ENCODE measurements around the gene KCNC3. TPM values are rescaled to one million over a fixed set of nuclear protein-coding genes. Genes with fewer than 3 reads are reported as not detected.

KCNC3 gene
- total and polyA plus RNA-seq, 2 of the 13 experiments (the other 11 are each of a cell fraction or from before 2014, with no cell fraction given), result 0.29 to 1.7 TPM

- TF ChIP-seq GMEB1 (CRISPR knock-in tag; IDR thresholded peaks at IDR 0.05; ENCODE audit: borderline replicate concordance) (no peak), KAT8 (CRISPR knock-in tag; IDR thresholded peaks at IDR 0.05) (no peak), SRY (CRISPR knock-in tag; IDR thresholded peaks at IDR 0.05) (no peak), EED (CRISPR knock-in tag; IDR thresholded peaks at IDR 0.05) (no peak), ZBTB33 (CRISPR knock-in tag; IDR thresholded peaks at IDR 0.05) (no peak), SUZ12 (IDR thresholded peaks at IDR 0.05; ENCODE audit: low read depth, low read length) (no peak), TRIM24 (CRISPR knock-in tag; IDR thresholded peaks at IDR 0.05) (no peak), KDM4B (CRISPR knock-in tag; IDR thresholded peaks at IDR 0.05) (no peak), FOXM1 (CRISPR knock-in tag; IDR thresholded peaks at IDR 0.05) (no peak), ZNF296 (CRISPR knock-in tag; conservative IDR thresholded peaks at IDR 0.05) (no peak), ETS1 (CRISPR knock-in tag; IDR thresholded peaks at IDR 0.05) (no peak), AHR (CRISPR knock-in tag; IDR thresholded peaks at IDR 0.05) (no peak), NR2F6 (IDR thresholded peaks at IDR 0.05) (no peak), NR2F6 (CRISPR knock-in tag; IDR thresholded peaks at IDR 0.05) (no peak), FLYWCH1 (CRISPR knock-in tag; IDR thresholded peaks at IDR 0.05) (no peak), WIZ (CRISPR knock-in tag; IDR thresholded peaks at IDR 0.05) (no peak; the same call in 1 of the 2 replicates), ZNF629 (CRISPR knock-in tag; conservative IDR thresholded peaks at IDR 0.05) (no peak), ZNF678 (CRISPR knock-in tag; IDR thresholded peaks at IDR 0.05) (no peak), ZNF331 (CRISPR knock-in tag; IDR thresholded peaks at IDR 0.05) (peak; percentile 31; the same call in 1 of the 2 replicates), ZNF772 (CRISPR knock-in tag; IDR thresholded peaks at IDR 0.05) (no peak; the same call in 1 of the 2 replicates), ZNF546 (CRISPR knock-in tag; conservative IDR thresholded peaks at IDR 0.05) (no peak), ZNF547 (CRISPR knock-in tag; IDR thresholded peaks at IDR 0.05) (no peak)
- TF ChIP-seq, protein P1, sequence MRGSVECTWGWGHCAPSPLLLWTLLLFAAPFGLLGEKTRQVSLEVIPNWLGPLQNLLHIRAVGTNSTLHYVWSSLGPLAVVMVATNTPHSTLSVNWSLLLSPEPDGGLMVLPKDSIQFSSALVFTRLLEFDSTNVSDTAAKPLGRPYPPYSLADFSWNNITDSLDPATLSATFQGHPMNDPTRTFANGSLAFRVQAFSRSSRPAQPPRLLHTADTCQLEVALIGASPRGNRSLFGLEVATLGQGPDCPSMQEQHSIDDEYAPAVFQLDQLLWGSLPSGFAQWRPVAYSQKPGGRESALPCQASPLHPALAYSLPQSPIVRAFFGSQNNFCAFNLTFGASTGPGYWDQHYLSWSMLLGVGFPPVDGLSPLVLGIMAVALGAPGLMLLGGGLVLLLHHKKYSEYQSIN (CRISPR knock-in tag; IDR thresholded peaks at IDR 0.05; ENCODE audit: borderline replicate concordance), result no peak
- TF ChIP-seq, protein P2, sequence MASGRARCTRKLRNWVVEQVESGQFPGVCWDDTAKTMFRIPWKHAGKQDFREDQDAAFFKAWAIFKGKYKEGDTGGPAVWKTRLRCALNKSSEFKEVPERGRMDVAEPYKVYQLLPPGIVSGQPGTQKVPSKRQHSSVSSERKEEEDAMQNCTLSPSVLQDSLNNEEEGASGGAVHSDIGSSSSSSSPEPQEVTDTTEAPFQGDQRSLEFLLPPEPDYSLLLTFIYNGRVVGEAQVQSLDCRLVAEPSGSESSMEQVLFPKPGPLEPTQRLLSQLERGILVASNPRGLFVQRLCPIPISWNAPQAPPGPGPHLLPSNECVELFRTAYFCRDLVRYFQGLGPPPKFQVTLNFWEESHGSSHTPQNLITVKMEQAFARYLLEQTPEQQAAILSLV (CRISPR knock-in tag; IDR thresholded peaks at IDR 0.05; ENCODE audit: borderline replicate concordance), result 0 out of 2 replicates have a peak, but pooled peaks have one; percentile 79
Measured at GRCh38 chr19:50329146-50329925, at the start of gene KCNC3 (continued).

Data from HepG2 (cell line).